ENCODE data around the gene SAP25.

Gene SAP25

GRCh38 chr7:100575206-100575631 lies 1.5 kb upstream of the SAP25 start:
- no peak for TF ChIP-seq CTCF (IDR thresholded peaks at IDR 0.05; ENCODE audit: low read depth, low read length)
- Histone ChIP-seq H3K27me3 (peaks cover under 1% of the 10 kb centered on the region), H3K4me1 (no peaks in the 10 kb centered on the region), H3K36me3 (peaks cover 12% of the 10 kb centered on the region), H3K9me3 (no peaks in the 10 kb centered on the region), H3K4me3 (ENCODE audit: low read depth, low read length) (no peak overlapping the region)
- DNase-seq, result no peak

- no peak for TF ChIP-seq CTCF (IDR thresholded peaks at IDR 0.05; ENCODE audit: low read depth, low read length)
- Histone ChIP-seq H3K27me3 (peaks cover 4% of the 10 kb centered on the region), H3K4me3 (ENCODE audit: low read depth, low read length) (no peak overlapping the region), H3K36me3 (peaks cover 6% of the 10 kb centered on the region; the same call in 1 of the 2 replicates), H3K4me1 (no peaks in the 10 kb centered on the region), H3K9me3 (no peaks in the 10 kb centered on the region)
- DNase-seq, result no peak
Measured at GRCh38 chr7:100574362-100575205, 884 bp upstream of the SAP25 start.

- H3K9me3 ChIP-seq, result no peaks in the 10 kb centered on the region
- peaks cover 6% of the 10 kb centered on the region; the same call in 1 of the 2 replicates for H3K36me3 ChIP-seq
- peaks cover 4% of the 10 kb centered on the region for H3K27me3 ChIP-seq
- H3K4me1 ChIP-seq, result peaks cover 1% of the 10 kb centered on the region
- no peak for TF ChIP-seq CTCF (IDR thresholded peaks at IDR 0.05; ENCODE audit: low read depth, low read length)
- no peak for DNase-seq
- no peak overlapping the region for H3K4me3 ChIP-seq (ENCODE audit: low read depth, low read length)
Measured at GRCh38 chr7:100572949-100573675, 588 bp downstream of the SAP25 start.

- Histone ChIP-seq H3K4me3 (ENCODE audit: low read depth, low read length) (no peak overlapping the region), H3K36me3 (peaks cover 6% of the 10 kb centered on the region; the same call in 1 of the 2 replicates), H3K27me3 (peaks cover 4% of the 10 kb centered on the region), H3K9me3 (no peaks in the 10 kb centered on the region), H3K4me1 (peaks cover 8% of the 10 kb centered on the region)
- no peak for TF ChIP-seq CTCF (IDR thresholded peaks at IDR 0.05; ENCODE audit: low read depth, low read length)
- no peak for DNase-seq
Measured at GRCh38 chr7:100572281-100572948, 1.3 kb downstream of the SAP25 start.

GRCh38 chr7:100571829-100572116 lies 1.9 kb downstream of the SAP25 start:
- peaks cover 11% of the 10 kb centered on the region for H3K4me1 ChIP-seq
- H3K4me3 ChIP-seq (ENCODE audit: low read depth, low read length), result no peak overlapping the region
- no peak for DNase-seq

More at GRCh38 chr7:100571829-100572116, 1.9 kb downstream of the SAP25 start:
- Histone ChIP-seq H3K9me3 (no peaks in the 10 kb centered on the region), H3K27me3 (peaks cover 4% of the 10 kb centered on the region), H3K36me3 (peaks cover 6% of the 10 kb centered on the region; the same call in 1 of the 2 replicates)
- no peak for TF ChIP-seq CTCF (IDR thresholded peaks at IDR 0.05; ENCODE audit: low read depth, low read length)

All from BE2C (cell line).